ENCODE results near the gene ZNF407.

ZNF407 gene

GRCh38 chr18:74994502-74995418 lies 397.1 kb downstream of the ZNF407 start:
- in situ Hi-C loops (cut with HindIII; ENCODE audit: low sequenced_read_pairs): no loop called here

GRCh38 chr18:74995419-74995736 lies 397.7 kb downstream of the ZNF407 start:
- in situ Hi-C loops (cut with HindIII; ENCODE audit: low sequenced_read_pairs): no loop called here

GRCh38 chr18:74996055-74996454 lies 398.4 kb downstream of the ZNF407 start:
- in situ Hi-C loops (cut with HindIII; ENCODE audit: low sequenced_read_pairs): no loop called here

GRCh38 chr18:74996996-74997395 lies 399.3 kb downstream of the ZNF407 start:
- in situ Hi-C loops (cut with HindIII; ENCODE audit: low sequenced_read_pairs): no loop called here

- in situ Hi-C loops (cut with HindIII; ENCODE audit: low sequenced_read_pairs): no loop called here
Measured at GRCh38 chr18:75000920-75001319, 403.2 kb downstream of the ZNF407 start.

GRCh38 chr18:75003039-75003438 lies 405.4 kb downstream of the ZNF407 start:
- in situ Hi-C loops (cut with HindIII; ENCODE audit: low sequenced_read_pairs): no loop called here

- in situ Hi-C loops (cut with HindIII; ENCODE audit: low sequenced_read_pairs): no loop called here
Measured at GRCh38 chr18:75003764-75004690, 406.4 kb downstream of the ZNF407 start.

GRCh38 chr18:75005626-75006025 lies 408.0 kb downstream of the ZNF407 start:
- in situ Hi-C loops (cut with HindIII; ENCODE audit: low sequenced_read_pairs): no loop called here

GRCh38 chr18:75008186-75008585 lies 410.5 kb downstream of the ZNF407 start:
- in situ Hi-C loops (cut with HindIII; ENCODE audit: low sequenced_read_pairs): no loop called here

- in situ Hi-C loops (cut with HindIII; ENCODE audit: low sequenced_read_pairs): no loop called here
Measured at GRCh38 chr18:75009296-75009695, 411.6 kb downstream of the ZNF407 start.

GRCh38 chr18:75009878-75010277 lies 412.2 kb downstream of the ZNF407 start:
- in situ Hi-C loops (cut with HindIII; ENCODE audit: low sequenced_read_pairs): no loop called here

- in situ Hi-C loops (cut with HindIII; ENCODE audit: low sequenced_read_pairs): no loop called here
Measured at GRCh38 chr18:75010278-75010677, 412.6 kb downstream of the ZNF407 start.

GRCh38 chr18:75010689-75011088 lies 413.0 kb downstream of the ZNF407 start:
- in situ Hi-C loops (cut with HindIII; ENCODE audit: low sequenced_read_pairs): no loop called here

- in situ Hi-C loops (cut with HindIII; ENCODE audit: low sequenced_read_pairs): no loop called here
Measured at GRCh38 chr18:75016025-75016717, 418.5 kb downstream of the ZNF407 start.

GRCh38 chr18:75023473-75023872 lies 425.8 kb downstream of the ZNF407 start:
- in situ Hi-C loops (cut with HindIII; ENCODE audit: low sequenced_read_pairs): no loop called here

- in situ Hi-C loops (cut with HindIII; ENCODE audit: low sequenced_read_pairs): no loop called here
Measured at GRCh38 chr18:75024871-75025270, 427.2 kb downstream of the ZNF407 start.

GRCh38 chr18:75025573-75025972 lies 427.9 kb downstream of the ZNF407 start:
- in situ Hi-C loops (cut with HindIII; ENCODE audit: low sequenced_read_pairs): no loop called here

GRCh38 chr18:75029481-75029880 lies 431.8 kb downstream of the ZNF407 start:
- in situ Hi-C loops (cut with HindIII; ENCODE audit: low sequenced_read_pairs): no loop called here

- in situ Hi-C loops (cut with HindIII; ENCODE audit: low sequenced_read_pairs): no loop called here
Measured at GRCh38 chr18:75031717-75032317, 434.1 kb downstream of the ZNF407 start.

GRCh38 chr18:75033516-75033915 lies 435.8 kb downstream of the ZNF407 start:
- in situ Hi-C loops (cut with HindIII; ENCODE audit: low sequenced_read_pairs): no loop called here

GRCh38 chr18:75034937-75035336 lies 437.3 kb downstream of the ZNF407 start:
- in situ Hi-C loops (cut with HindIII; ENCODE audit: low sequenced_read_pairs): no loop called here
